T47D (cell line): ENCODE data around the gene ACTN4.

Experiments
- DNase-seq, 2 experiments: peaks; one replicate each; pipeline versions ENCODE4 v3.0.0 to v3.0.0-alpha.2; 2011 to 2012; ENCODE audit warnings: low read depth in 1 of 2, low spot score in 1 of 2
- JUND ChIP-seq: IDR thresholded peaks from 2 replicates; pipeline ENCODE4 v1.6.1; 2012; ENCODE audit warnings: low read depth
- in situ Hi-C: cut with HindIII; loops from 2 replicates; pipeline ENCODE4 v1.10.0; 2016; ENCODE audit warnings: low sequenced_read_pairs, low pct_unique_long_range_greater_than_20kb

Gene ACTN4

GRCh38 chr19:38690832-38691231, 43.4 kb downstream of the ACTN4 start:
- no peak for DNase-seq
- TF ChIP-seq JUND = no peak
- in situ Hi-C loops = no loop called here

GRCh38 chr19:38691938-38692457, 44.5 kb downstream of the ACTN4 start:
- no peak for DNase-seq
- in situ Hi-C loops = no loop called here
- no peak for TF ChIP-seq JUND

DNA sequence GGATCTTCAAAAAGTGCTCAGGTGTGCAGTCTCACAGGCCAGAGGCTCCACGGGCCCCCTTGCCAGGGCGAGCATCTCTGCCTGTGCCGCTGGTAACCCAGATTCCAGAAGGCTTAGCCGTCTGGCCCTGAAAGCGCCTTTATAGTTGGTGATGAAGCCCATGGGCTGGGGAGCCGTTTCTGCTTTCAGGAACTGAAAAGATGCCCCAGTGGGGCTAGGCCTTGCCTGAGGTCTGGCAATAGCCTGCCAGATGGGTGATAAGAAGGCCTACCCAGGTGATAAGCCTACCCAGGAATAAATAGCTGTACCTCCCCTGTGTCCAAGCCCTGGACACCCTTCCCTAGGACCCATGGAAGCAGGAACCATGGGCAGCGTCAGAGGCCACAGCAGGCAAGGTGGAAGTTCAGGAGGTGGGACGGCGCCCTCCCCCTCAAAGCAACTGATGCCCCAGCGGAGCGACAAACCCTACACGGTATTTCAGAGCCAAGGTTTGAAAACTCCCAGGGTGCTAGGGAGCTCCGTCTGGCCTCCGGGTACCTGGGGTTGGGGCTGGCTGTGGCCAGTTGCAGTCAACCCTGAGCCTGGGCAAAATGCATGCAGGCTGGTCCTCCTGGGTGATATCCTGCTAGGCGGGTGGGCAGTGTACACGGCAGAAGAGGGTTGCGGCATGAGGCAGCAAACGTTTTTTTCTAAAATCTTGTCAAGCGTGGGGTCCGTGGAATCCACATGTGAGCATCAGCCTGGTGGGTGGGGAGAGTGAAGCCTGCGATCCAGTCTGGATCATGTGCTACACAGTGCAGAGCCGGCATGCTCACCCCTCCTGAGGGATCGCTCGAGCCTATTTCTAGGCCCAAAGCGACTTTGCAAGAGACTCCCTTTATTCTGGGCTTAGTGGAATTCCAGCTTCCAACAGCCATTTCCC, 45.3 kb downstream of the ACTN4 start:
- no peak for DNase-seq
- in situ Hi-C loops = no loop called here
- TF ChIP-seq JUND = no peak

- TF ChIP-seq JUND = no peak
- DNase-seq = no peak
- in situ Hi-C loops = no loop called here
Observed at GRCh38 chr19:38693380-38694223, 46.2 kb downstream of the ACTN4 start.

- TF ChIP-seq JUND = no peak
- DNase-seq = no peak
- in situ Hi-C loops = no loop called here
Observed at GRCh38 chr19:38695317-38695683, 47.9 kb downstream of the ACTN4 start.

- no peak for DNase-seq
- in situ Hi-C loops = no loop called here
- TF ChIP-seq JUND = no peak
Observed at GRCh38 chr19:38695832-38696728, 48.6 kb downstream of the ACTN4 start.

DNA sequence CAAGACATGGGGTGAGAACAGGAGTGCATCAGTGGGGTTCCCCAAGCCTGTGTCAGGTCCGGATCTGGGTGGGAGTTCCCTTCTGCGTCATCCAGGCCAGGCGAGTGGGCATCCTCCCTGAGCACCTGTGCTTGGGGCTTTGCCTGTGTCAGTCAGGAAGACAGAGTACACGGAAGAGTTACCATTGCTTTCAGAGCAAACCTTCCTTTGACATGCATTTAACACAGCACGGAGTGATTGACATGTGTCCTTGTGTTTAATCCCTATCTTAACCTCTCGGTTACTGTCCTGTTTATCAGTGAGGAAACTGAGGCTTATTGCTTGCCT, 49.2 kb downstream of the ACTN4 start:
- DNase-seq = no peak
- in situ Hi-C loops = no loop called here
- no peak for TF ChIP-seq JUND

GRCh38 chr19:38697197-38697596, 49.7 kb downstream of the ACTN4 start:
- TF ChIP-seq JUND = no peak
- in situ Hi-C loops = no loop called here
- no peak for DNase-seq

GRCh38 chr19:38697641-38698071, 50.2 kb downstream of the ACTN4 start:
- TF ChIP-seq JUND = no peak
- in situ Hi-C loops = no loop called here
- DNase-seq = no peak

DNA sequence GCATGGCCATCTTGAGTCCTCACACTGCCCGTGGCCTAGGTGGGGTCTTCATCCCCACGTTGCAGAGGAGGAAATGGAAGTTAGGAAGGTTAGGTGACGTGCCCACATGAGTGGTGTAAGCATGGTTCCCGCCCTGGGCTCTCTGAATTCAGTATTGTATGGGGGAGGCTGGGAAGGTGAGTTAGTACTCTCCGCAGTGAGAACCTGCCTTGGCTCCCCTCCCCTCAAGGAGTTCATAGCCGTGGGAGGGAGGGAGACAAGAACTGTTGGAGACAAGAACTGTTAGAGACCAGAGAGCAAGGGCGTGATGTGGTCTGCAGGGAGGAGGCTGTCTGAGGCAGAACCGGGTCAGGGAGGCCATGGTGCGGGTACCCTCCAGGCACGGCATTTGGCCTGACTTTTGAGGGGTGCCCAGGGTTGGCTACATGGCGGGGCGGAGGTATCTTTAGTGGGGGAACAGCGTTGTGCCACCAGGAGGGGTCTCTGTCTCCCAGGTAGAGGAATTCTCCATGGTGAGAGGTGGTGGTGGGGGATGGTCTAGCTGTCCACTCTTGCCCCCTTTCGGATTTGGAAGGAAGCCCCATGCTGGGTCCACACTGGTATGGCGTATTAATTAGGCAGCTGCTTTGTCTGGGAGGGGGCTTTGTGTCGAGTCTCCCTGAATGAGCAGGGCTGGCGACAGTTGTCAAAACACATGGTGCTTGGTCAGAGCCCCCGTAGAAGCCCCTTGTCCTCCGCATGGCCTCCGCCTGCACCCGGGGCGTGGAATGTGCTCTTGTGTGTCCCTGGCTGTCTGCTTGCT, 51.0 kb downstream of the ACTN4 start:
- TF ChIP-seq JUND = no peak
- in situ Hi-C loops = no loop called here
- DNase-seq = no peak

DNA sequence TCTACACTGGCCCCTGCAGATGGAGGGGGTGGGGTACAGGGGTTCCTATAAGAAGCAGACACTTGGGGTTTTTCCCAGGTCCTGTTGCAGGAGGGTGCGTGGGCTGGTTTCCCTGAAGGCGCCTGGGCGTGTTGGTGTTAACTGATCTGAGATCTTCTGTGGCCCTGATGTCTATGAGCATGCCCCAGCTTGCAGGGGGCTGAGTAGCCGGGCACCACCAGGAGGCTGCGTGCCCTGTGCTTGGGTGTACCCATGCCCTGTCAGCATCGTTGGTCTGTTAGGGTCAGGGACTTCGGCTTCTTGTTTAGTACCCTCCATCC, 51.5 kb downstream of the ACTN4 start:
- in situ Hi-C loops = no loop called here
- TF ChIP-seq JUND = no peak

More for the DNA sequence above, 51.5 kb downstream of the ACTN4 start:
- DNase-seq = no peak
